H54 (cell line): ENCODE results near the gene DYRK2.

Experiments
- DNase-seq: peaks from one replicate; pipeline ENCODE4 v3.0.0; 2011; ENCODE audit warnings: low spot score, mixed read lengths; ENCODE audit not compliant: insufficient read length
- FAIRE-seq: peaks from 3 replicates; lab custom pipeline; 2011; peaks lifted over from hg19 to GRCh38; lab: Jason Lieb, UNC
- POLR2A ChIP-seq: IDR thresholded peaks from 2 replicates; pipeline ENCODE4 v1.6.1; 2011; ENCODE audit warnings: low read depth, mild to moderate bottlenecking, low read length

DYRK2 gene

GRCh38 chr12:67632005-67632404 is 16.5 kb upstream of the DYRK2 start:
- FAIRE-seq (no peak), DNase-seq (no peak)
- no peak for TF ChIP-seq POLR2A

GRCh38 chr12:67633024-67633610 is 15.4 kb upstream of the DYRK2 start:
- DNase-seq (no peak), FAIRE-seq (no peak)
- TF ChIP-seq POLR2A = no peak

GRCh38 chr12:67633708-67634107 is 14.8 kb upstream of the DYRK2 start:
- no peak for FAIRE-seq

DNA sequence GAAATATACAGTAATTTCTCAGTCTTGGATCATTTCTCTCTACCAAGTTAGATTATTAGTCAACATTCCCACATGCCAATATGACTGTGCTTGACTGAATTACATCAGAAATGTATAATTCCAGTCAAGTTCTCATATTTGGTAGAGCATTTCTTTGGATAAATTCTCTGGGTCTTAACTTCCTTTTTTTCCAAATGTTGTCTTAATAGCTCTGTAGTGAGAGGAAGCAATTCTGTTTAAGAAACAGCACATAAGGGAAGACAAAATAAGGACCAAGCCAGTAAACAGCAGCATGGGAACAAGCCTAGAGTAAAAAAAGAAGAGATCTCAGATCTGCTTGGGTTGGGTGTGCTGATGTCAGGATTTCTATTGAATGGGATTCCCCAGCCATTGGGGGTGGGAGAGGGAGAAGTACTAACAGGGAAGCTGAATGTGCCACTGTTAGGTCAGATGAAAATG is 14.2 kb upstream of the DYRK2 start:
- no peak for TF ChIP-seq POLR2A
- no peak for DNase-seq
- no peak for FAIRE-seq

More at GRCh38 chr12:67633708-67634107, 14.8 kb upstream of the DYRK2 start:
- no peak for TF ChIP-seq POLR2A
- no peak for DNase-seq

GRCh38 chr12:67637718-67638117 is 10.8 kb upstream of the DYRK2 start:
- no peak for TF ChIP-seq POLR2A
- DNase-seq = no peak
- no peak for FAIRE-seq

DNA sequence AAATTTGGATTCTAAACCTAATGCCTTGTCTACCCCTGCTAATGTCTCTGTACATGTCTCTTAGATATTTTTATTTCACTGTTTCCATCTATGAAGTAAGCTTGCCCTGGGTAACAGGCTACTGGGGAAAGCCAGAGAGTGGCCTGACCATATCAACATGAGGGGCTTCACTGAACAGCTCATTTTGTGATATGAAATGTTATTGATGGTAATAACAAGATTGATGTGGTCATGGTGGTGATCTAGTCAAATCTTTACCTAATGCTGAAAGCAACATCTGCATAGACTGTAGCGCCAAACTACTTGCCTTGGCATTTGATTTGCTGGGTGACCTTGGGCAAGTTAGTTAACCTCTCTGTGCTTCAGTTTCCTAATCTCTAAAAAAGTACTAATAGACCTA is 9.9 kb upstream of the DYRK2 start:
- FAIRE-seq (no peak), DNase-seq (no peak)
- TF ChIP-seq POLR2A = no peak

DNA sequence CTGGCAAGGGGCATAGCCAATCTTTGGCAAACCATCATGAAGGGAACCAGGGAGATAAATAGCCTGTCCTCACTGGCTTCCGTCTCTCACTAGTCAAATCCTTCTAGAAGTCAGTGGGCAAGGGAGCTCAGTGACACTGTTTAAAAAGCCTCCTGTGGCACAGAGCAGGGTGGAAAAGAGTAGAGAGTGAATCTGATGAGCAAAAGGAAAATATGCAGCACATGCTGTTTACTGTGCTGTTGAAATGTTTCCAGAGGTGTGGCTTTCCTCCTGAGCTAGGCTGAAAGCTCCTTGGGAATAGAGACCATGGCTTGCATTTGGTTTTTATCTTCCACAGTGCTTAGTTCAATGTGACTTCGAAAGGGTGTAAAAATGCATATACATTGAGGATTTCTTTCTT is 7.7 kb upstream of the DYRK2 start:
- DNase-seq (no peak), FAIRE-seq (no peak)
- no peak for TF ChIP-seq POLR2A

DNA sequence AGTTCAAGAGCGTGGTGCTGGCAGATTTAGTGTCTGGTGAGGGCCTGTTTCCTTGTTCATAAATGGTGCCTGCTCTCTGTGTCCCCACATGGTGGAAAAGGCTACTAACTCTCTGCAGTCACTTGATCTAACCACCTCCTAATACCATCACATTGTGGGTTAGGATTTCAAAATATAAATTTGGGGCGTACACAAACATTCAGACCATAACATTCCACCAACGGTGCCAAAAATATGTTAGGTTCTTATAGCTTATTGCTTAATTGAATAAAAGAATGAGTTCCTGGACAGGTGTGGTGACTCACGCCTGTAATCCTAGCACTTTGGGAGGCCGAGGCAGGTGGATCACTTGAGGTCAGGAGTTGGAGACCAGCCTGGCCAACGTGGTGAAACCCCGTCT is 3.4 kb upstream of the DYRK2 start:
- FAIRE-seq (no peak), DNase-seq (no peak)
- TF ChIP-seq POLR2A = no peak

DNA sequence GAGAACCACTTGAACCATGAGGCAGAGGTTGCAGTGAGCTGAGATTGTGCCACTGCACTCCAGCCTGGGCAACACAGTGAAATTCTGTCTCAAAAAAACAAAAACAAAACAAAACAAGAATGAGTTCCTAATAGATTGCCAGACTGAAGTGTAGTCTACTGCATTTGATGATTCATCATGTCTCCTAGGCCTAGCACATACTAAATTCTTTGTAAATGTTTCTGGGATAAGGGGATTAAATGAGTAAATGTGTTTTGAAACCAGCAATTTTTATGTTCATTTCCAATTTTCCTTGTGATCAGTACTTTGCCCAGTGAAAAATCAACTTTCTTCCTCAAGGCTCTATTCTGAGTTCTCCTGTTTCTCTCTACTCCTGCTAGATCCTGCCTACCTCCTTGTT is 2.9 kb upstream of the DYRK2 start:
- no peak for TF ChIP-seq POLR2A
- DNase-seq (peak; percentile 20), FAIRE-seq (no peak)

GRCh38 chr12:67646775-67647174 is 1.8 kb upstream of the DYRK2 start:
- DNase-seq (no peak), FAIRE-seq (no peak)
- TF ChIP-seq POLR2A = no peak

GRCh38 chr12:67647181-67647798 is 1.3 kb upstream of the DYRK2 start:
- no peak for DNase-seq
- no peak for FAIRE-seq

DNA sequence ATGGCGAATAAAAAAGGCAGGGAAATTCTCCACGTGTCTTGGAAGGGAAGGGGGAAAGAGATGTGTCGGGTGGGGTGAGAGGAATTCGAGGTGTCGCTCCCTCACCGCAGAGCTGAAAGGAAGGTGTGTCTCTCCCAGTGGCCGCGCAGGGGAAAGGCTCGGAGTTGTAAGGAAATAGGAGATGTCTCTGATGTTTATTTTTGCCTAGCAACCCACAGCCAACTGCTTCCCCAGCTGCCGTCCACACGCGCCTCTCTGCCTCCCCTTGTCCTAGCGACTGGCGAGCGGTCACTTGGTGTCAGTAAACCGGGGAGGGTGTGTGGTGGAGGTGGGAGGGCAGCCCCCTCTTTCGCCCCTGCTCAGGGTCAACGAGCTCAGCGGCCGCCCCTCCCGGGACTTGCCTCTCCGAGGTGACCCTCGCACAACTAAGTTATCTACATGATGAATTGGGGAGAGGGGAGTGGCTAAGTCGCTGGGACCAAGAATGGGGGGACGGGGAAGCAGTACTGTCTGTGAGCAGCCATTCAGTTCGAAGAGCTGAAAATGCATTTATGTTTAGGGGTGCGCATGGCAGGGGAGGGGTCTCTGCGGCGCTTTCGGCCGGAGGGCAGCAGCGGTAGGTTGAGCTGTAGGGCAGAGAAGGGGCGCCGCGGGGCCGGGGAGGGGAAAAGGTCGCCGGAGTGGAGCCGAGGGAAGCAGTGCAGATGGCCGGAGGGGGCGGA is 585 bp upstream of the DYRK2 start:
- DNase-seq = peak; percentile 86
- peak; percentile 64 for FAIRE-seq
- TF ChIP-seq POLR2A = 0 out of 2 replicates have a peak, but pooled peaks have one; percentile 16

More at GRCh38 chr12:67647181-67647798, 1.3 kb upstream of the DYRK2 start:
- no peak for TF ChIP-seq POLR2A

DNA sequence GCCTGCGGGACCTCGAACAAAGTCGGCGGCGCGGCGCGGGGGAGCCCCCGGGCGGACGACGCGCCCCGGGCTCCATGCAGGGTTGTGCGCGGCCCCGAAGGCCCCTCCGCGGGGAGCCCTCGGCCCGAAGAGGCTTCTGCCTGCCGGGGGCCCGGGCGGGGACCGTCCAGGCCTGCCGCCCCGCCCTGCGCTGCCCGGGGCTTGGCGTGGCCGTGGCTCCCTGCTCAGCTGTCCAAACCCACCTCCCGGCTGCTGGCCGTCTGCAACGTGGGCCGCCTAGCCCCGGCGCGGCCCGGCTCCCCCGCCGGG is 670 bp downstream of the DYRK2 start:
- peak; percentile 19 for DNase-seq
- no peak for FAIRE-seq
- TF ChIP-seq POLR2A = no peak

GRCh38 chr12:67649570-67650387 is 1.2 kb downstream of the DYRK2 start:
- DNase-seq = peak; percentile 15
- TF ChIP-seq POLR2A = no peak
- no peak for FAIRE-seq
